ENCODE data around the gene EIF6.

The EIF6 gene

DNA sequence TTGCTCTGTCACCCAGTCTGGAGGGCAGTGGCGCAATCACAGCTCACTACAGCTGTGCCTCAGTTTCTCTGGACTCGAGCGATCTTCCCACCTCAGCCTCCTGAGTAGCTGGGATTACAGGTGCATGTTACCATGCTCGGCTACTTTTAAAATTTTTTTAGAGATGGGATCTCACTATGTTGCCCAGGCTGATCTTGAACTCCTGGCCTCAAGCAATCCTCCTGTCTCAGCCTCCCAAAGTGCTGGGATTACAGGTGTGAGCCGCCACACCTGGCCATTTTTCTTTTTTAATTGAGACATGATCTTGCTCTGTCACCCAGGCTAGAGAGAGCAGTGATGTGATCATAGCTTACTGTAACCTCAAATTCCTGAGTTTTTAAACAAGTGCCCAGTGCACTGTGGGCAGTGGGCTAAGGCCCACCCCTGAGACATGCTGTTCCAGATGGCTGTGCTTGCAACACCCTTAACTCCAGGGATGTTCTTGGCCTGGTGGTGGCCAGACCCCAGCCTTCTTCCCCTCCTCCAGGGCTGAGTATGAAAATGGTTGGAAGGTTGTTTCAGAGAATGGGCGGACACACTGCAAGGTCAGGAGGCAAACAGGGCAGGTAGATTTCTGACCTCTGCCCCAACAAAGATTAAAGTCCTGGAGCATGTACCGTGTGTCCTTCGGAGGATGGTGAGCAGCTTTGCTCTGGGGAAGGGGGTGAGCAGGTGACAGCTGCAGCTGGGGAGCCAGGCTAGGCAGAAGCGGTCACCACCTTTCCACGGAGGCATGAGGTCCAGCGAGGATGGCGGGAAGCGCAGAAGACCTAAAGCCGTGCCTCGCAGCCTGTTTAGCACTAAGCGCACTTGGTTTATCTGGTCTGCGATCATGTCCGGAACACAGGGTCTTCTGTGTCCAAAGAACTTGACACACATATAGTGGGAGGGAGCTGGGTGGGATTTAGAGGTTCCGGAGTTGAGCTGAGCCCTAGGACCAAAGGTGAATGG, 9.0 kb upstream of the EIF6 start:
- Mint-ChIP-seq H3K27me3 (ENCODE audit: low read depth) (no peaks in the 10 kb centered on the region), H3K36me3 (ENCODE audit: low read depth) (no peaks in the 10 kb centered on the region), H3K4me1 (ENCODE audit: low read depth) (no peaks in the 10 kb centered on the region), H3K27ac (no peak overlapping the region), H3K9me3 (no peaks in the 10 kb centered on the region), H3K4me3 (no peak overlapping the region)
- no peak for DNase-seq (ENCODE audit: low spot score)

- Mint-ChIP-seq H3K4me3 (no peak overlapping the region), H3K36me3 (ENCODE audit: low read depth) (no peaks in the 10 kb centered on the region), H3K4me1 (ENCODE audit: low read depth) (no peaks in the 10 kb centered on the region), H3K27me3 (ENCODE audit: low read depth) (no peaks in the 10 kb centered on the region), H3K27ac (no peak overlapping the region), H3K9me3 (no peaks in the 10 kb centered on the region)
- DNase-seq (ENCODE audit: low spot score) = no peak
Measured at GRCh38 chr20:35292504-35293285, 8.1 kb upstream of the EIF6 start.

DNA sequence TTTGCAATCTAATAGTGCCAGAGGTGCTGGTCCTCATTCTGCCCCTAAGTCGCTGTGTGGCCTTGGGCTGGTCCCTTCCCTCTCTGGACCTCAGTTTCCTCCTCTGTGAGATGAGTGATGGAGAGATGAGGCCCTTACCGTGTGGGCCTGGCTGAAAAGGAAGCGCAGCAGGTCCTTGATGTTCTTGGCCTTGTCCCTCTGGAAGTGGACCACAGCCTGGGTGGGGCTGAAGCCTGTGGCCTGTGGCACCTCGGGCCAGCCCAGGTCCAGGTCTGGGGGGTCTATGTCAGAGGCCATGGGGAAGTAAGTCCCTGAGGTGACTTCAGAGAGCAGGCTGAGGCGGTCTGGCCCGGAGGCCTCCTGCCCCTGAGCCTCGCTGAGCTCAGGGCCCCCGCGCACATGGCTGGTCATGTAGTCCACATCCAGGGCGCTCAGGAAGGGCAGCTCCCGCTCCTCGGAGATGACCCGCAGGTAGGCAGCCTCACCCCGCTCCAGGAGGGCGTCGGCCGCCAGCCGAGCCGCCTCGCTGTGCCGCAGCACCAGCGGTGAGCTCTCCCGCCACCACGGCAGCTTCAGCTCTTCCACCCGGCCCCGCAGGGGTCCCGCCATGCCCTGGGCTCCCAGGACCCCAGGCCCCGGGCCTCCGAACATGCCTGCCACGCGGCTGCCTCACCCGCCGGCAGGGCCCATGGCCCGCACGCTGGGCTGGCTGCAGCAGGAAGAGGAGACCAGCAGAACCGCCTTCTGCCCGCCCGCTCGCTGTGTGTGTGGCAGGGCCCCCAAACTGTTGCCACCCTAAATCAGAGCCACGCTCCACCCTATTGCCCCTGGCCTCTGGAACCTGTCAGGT, 7.3 kb upstream of the EIF6 start, which contains the start of gene FAM83C:
TSS of gene FAM83C (minus strand) at position 772 of the 850 bp plus-strand sequence. CDS start at position 651, 121 bp downstream.
- Mint-ChIP-seq H3K4me3 (no peak within 1 kb of the TSS), H3K9me3 (no peaks in the 10 kb centered on the region), H3K27ac (no peak within 1 kb of the TSS), H3K36me3 (ENCODE audit: low read depth) (no peaks in the 10 kb centered on the region), H3K27me3 (ENCODE audit: low read depth) (no peaks in the 10 kb centered on the region), H3K4me1 (ENCODE audit: low read depth) (no peaks in the 10 kb centered on the region)
- DNase-seq (ENCODE audit: low spot score) = no peak

DNA sequence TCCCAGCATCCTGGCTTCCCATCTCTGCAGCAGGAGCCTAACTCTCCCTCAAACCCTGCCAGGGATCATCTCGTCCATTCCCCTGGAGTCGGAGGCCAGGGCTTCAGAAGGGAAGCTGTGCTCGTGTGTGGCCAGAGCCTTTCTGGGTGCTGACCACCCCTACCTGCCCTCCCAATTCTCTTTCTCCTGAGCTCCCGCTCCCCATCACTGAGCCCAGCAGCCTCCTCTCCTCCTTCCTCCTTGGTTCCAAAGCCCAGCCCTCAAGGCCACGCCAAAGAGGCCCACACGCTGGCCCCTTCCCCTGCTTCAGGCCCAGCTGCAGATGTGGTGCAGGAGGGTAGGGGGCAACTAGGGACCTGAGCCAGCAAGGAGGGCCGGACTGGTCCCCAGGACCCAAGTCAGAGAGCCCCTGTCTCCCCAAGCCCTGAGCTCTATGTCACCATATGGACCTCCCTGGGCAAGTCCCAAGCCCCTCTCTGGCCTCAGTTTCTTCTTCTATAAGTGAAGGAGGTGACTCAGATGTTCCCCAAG, 6.4 kb upstream of the EIF6 start:
- no peaks in the 10 kb centered on the region for H3K27me3 Mint-ChIP-seq (ENCODE audit: low read depth)
- no peak overlapping the region for H3K4me3 Mint-ChIP-seq

DNA sequence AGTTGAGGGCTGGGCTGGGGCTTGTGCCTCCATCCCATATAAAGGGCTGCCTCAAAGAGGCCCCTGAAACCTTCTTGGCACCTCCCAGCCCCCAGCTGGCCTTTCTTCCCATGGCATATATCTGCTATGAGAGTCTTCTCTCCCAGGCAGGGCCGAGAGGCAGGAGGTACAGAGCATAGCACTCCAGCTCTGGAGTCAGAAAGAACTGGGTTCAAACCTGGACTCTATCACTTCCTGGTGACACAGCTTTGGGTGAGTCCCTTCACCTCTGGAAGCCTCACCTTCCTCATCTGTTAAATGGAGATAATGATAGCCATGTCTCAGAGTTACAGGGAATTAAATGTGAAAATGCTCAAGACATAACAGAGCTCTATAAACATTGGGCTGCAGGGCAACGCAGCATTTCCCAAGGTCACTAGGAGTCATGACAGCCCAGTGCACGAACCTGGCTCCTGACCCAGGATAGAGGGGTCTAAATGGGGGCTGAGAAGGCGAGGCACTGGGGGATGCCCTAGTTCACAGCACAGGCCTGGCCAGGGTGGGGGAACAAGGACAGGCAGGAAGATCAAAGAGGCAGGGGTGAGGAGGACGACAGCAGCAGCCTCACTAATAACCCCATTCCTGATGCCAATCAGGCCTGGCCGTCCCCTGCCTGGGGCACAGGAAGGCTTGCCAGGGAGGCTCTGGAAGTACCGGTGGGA, 5.8 kb upstream of the EIF6 start:
- no peak for DNase-seq (ENCODE audit: low spot score)
- Mint-ChIP-seq H3K36me3 (ENCODE audit: low read depth) (no peaks in the 10 kb centered on the region), H3K4me1 (ENCODE audit: low read depth) (peaks cover 3% of the 10 kb centered on the region), H3K9me3 (no peaks in the 10 kb centered on the region), H3K4me3 (no peak overlapping the region), H3K27ac (no peak overlapping the region), H3K27me3 (ENCODE audit: low read depth) (no peaks in the 10 kb centered on the region)

More for the DNA sequence above, 6.4 kb upstream of the EIF6 start:
- H3K27ac Mint-ChIP-seq = no peak overlapping the region
- H3K9me3 Mint-ChIP-seq = no peaks in the 10 kb centered on the region
- peaks cover 2% of the 10 kb centered on the region for H3K4me1 Mint-ChIP-seq (ENCODE audit: low read depth)
- no peaks in the 10 kb centered on the region for H3K36me3 Mint-ChIP-seq (ENCODE audit: low read depth)
- DNase-seq (ENCODE audit: low spot score) = no peak

DNA sequence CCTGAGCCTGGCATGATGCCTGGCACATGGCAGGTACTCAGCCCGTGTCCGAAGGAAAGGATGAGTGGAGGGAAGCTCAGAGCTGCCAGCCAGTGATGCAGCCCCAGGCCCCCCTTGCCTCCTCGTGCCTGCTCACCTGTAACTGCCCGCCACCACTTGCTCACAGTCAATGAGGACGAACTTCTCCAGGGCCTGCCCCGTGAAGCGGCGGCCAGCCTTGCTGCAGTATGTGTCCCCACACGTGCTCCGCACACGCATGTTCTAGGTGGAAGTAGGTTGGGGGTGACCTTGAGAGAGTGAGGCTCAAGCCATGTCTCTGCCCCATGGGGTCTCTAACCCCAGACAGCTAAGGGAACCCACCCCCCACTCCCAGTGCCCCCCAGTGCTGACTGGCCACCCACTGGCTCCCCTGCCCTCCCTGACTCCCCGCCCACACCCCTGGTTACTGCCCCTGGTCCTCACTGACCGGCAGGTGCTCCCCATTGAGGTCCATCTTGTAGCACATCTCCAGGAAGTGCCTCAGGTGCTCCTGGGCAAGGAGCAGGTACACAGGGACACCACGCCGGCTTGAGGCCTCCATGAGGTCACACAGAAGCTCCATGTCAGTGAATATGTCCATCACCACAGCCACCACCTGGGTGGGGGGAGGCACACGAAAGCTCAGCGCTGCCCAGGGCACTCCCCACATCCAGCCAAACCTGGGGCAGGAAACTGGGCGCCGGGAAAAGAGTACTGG, 3.9 kb upstream of the EIF6 start:
- Mint-ChIP-seq H3K36me3 (ENCODE audit: low read depth) (peaks cover 6% of the 10 kb centered on the region), H3K9me3 (no peaks in the 10 kb centered on the region), H3K27me3 (ENCODE audit: low read depth) (no peaks in the 10 kb centered on the region), H3K4me1 (ENCODE audit: low read depth) (peaks cover 12% of the 10 kb centered on the region), H3K27ac (no peak overlapping the region), H3K4me3 (no peak overlapping the region)
- DNase-seq (ENCODE audit: low spot score) = no peak

- Mint-ChIP-seq H3K4me3 (no peak overlapping the region), H3K4me1 (ENCODE audit: low read depth) (peaks cover 16% of the 10 kb centered on the region), H3K27ac (no peak overlapping the region), H3K27me3 (ENCODE audit: low read depth) (no peaks in the 10 kb centered on the region), H3K9me3 (no peaks in the 10 kb centered on the region), H3K36me3 (ENCODE audit: low read depth) (peaks cover 9% of the 10 kb centered on the region)
- DNase-seq (ENCODE audit: low spot score) = no peak
Measured at GRCh38 chr20:35287509-35288324, 3.1 kb upstream of the EIF6 start.

- no peak overlapping the region for H3K4me3 Mint-ChIP-seq
- H3K36me3 Mint-ChIP-seq (ENCODE audit: low read depth) = peaks cover 14% of the 10 kb centered on the region
- no peak for DNase-seq (ENCODE audit: low spot score)
- no peak overlapping the region for H3K27ac Mint-ChIP-seq
- no peaks in the 10 kb centered on the region for H3K9me3 Mint-ChIP-seq
- H3K4me1 Mint-ChIP-seq (ENCODE audit: low read depth) = peaks cover 17% of the 10 kb centered on the region
- no peaks in the 10 kb centered on the region for H3K27me3 Mint-ChIP-seq (ENCODE audit: low read depth)
Measured at GRCh38 chr20:35286899-35287508, 2.4 kb upstream of the EIF6 start.

DNA sequence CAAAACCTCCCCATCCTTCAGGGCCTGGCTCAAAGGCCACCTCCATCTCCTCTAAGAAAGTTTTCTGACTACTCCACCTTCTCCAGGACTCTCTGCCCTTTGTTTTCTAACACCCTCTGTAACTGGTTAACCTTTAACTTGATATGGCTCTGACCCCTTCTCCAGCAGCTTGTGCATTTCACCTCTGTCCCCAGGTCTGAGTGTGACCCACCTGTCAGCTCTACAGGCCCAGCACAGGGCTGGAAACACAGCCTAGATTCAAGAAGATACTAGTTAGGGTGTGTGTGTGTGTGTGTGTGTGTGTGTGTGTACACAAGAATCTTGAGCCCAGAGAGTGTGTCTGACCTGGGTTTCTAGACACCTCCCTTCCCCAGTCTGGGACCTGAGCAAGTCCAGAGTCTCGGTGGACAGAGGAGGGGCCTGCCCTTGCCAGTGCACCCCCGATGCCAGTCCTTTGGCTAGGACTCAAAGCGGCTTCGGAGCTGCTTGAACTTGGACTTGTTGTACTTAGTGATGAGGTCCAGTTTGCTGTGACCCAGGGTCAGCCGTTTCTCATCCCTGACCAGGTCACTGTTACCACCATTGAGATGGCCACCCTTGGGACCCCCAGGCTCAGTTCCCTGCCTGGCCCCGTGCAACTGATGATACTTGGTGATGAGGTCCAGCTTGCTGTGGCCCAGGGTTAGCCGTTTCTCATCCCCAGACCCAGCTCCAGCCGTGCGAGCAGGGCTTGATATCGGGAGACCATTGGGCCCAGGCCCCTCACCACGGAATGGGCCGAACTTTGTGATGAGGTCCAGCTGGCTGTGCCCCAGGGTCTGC, 1.7 kb upstream of the EIF6 start:
- Mint-ChIP-seq H3K36me3 (ENCODE audit: low read depth) (peaks cover 18% of the 10 kb centered on the region), H3K27ac (peak overlapping the region; percentile 78), H3K9me3 (no peaks in the 10 kb centered on the region), H3K4me3 (peak overlapping the region; percentile 89), H3K4me1 (ENCODE audit: low read depth) (peaks cover 17% of the 10 kb centered on the region), H3K27me3 (ENCODE audit: low read depth) (no peaks in the 10 kb centered on the region)
- no peak for DNase-seq (ENCODE audit: low spot score)

DNA sequence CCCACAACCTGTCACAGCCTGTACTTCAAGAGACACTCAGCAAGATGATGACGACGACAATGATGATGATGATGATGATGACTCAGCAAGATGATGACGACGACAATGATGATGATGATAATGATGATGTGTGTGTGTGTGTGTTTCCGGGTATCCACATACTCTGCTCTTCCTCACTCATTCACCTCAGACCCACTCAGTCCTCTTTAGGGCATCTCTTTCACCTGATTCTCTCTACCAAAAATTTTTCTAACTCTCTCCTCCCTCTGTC, 1.2 kb upstream of the EIF6 start:
- H3K4me1 Mint-ChIP-seq (ENCODE audit: low read depth) = peaks cover 17% of the 10 kb centered on the region
- no peaks in the 10 kb centered on the region for H3K9me3 Mint-ChIP-seq
- no peak for DNase-seq (ENCODE audit: low spot score)
- peak overlapping the region; percentile 89 for H3K4me3 Mint-ChIP-seq
- H3K27me3 Mint-ChIP-seq (ENCODE audit: low read depth) = no peaks in the 10 kb centered on the region
- H3K36me3 Mint-ChIP-seq (ENCODE audit: low read depth) = peaks cover 18% of the 10 kb centered on the region
- H3K27ac Mint-ChIP-seq = peak overlapping the region; percentile 78
